A549 (cell line): ENCODE measurements around the gene ZFX. TPM values are rescaled to one million over a fixed set of nuclear protein-coding genes. Genes with fewer than 3 reads are reported as not detected.

Source experiments
- ATAC-seq, 2 experiments: fragments of 200-7000 bp in 1 of 2; fragments of >200 bp in 1 of 2; cut with Nextera tagmentation in 1 of 2; cut with Tn5 transposase in 1 of 2; 3 replicates each; pipeline versions ENCODE4 v1.8.0 to v1.9.1; 2018 to 2020; ENCODE audit warnings: mild to moderate bottlenecking in 1 of 2, moderate library complexity in 1 of 2
- CTCF ChIA-PET: fragments of 300-600 bp; sonication (Branson Sonifier 250); formaldehyde crosslinking; extraction: SDS; loops from one replicate; lab custom pipeline; 2021; ENCODE audit warnings: antibody characterized with exemption, inconsistent platforms; lab: Yijun Ruan, JAX
- POLR2A ChIA-PET: fragments of 350-600 bp; formaldehyde crosslinking; extraction: SDS; loops from one replicate; lab custom pipeline; 2021; ENCODE audit warnings: antibody characterized with exemption, inconsistent platforms; lab: Yijun Ruan, JAX
- DNase-seq, 2 experiments: peaks; one replicate each; pipeline versions ENCODE4 v3.0.0 to v3.0.0-alpha.2; 2011 to 2016; ENCODE audit warnings: low read depth in 1 of 2, low spot score in 1 of 2
- FAIRE-seq: peaks from 2 replicates; lab custom pipeline; 2011; peaks lifted over from hg19 to GRCh38; lab: Jason Lieb, UNC
- H3K27ac ChIP-seq, 2 experiments: fragments of >200 bp; sonication (Bioruptor Twin); formaldehyde crosslinking; 3 replicates each; pipeline ENCODE4 v1.5.1; 2016 to 2017
- H3K4me1 ChIP-seq: fragments of >200 bp; sonication (Bioruptor Twin); formaldehyde crosslinking; 3 replicates; pipeline ENCODE4 v1.6.1; 2016
- H3K4me2 ChIP-seq: fragments of >200 bp; sonication (Bioruptor Twin); formaldehyde crosslinking; 3 replicates; pipeline ENCODE4 v1.6.1; 2016
- H3K4me3 ChIP-seq: fragments of >200 bp; sonication (Bioruptor Twin); formaldehyde crosslinking; 3 replicates; pipeline ENCODE4 v1.5.1; 2016
- H3K9me3 ChIP-seq: fragments of >200 bp; sonication (Bioruptor Twin); formaldehyde crosslinking; 3 replicates; pipeline ENCODE4 v1.6.1; 2016
- ATOH8 ChIP-seq: fragments of 250-450 bp; sonication (Bioruptor Pico); IDR thresholded peaks from 2 replicates; pipeline ENCODE4 v1.5.0; 2020; ENCODE audit warnings: low read depth, mild to moderate bottlenecking, moderate library complexity
- BCL3 ChIP-seq: fragments of >200 bp; sonication (Bioruptor Twin); formaldehyde crosslinking; IDR thresholded peaks from 3 replicates; pipeline ENCODE4 v1.6.1; 2016
- BHLHE40 ChIP-seq: IDR thresholded peaks from 2 replicates; pipeline ENCODE4 v1.6.1; 2012; ENCODE audit warnings: low read depth, low read length, inconsistent platforms
- CBX2 ChIP-seq: fragments of 200-600 bp; sonication (generic); IDR thresholded peaks from 2 replicates; pipeline ENCODE4 v1.6.1; 2016; ENCODE audit warnings: low read depth, mild to moderate bottlenecking, borderline replicate concordance
- CHD2 ChIP-seq: fragments of 150-350 bp; IDR thresholded peaks from 2 replicates; pipeline ENCODE4 v1.6.1; 2014; ENCODE audit warnings: low read length; ENCODE audit not compliant: partially characterized antibody
- CHD4 ChIP-seq: fragments of 200-600 bp; sonication (generic); IDR thresholded peaks from 2 replicates; pipeline ENCODE4 v1.6.1; 2016; ENCODE audit warnings: antibody characterized with exemption, mild to moderate bottlenecking, borderline replicate concordance
- E2F6 ChIP-seq: IDR thresholded peaks from 2 replicates; pipeline ENCODE4 v1.6.1; 2012; ENCODE audit warnings: low read depth, borderline replicate concordance
- EHMT2 ChIP-seq: fragments of 200-600 bp; sonication (generic); IDR thresholded peaks from 2 replicates; pipeline ENCODE4 v1.6.1; 2016; ENCODE audit warnings: antibody characterized with exemption, low read depth, mild to moderate bottlenecking, moderate library complexity
- ELK1 ChIP-seq: fragments of 150-350 bp; IDR thresholded peaks from 2 replicates; pipeline ENCODE4 v1.6.1; 2014; ENCODE audit warnings: low read depth, mild to moderate bottlenecking, low read length
- EP300 ChIP-seq, 2 experiments: fragments of >200 bp; sonication (Bioruptor Twin); formaldehyde crosslinking; IDR thresholded peaks; 2 replicates in 1 of 2; 3 replicates in 1 of 2; pipeline ENCODE4 v1.6.1; 2016 to 2017
- FOSB ChIP-seq: fragments of 250-450 bp; sonication (Bioruptor Pico); IDR thresholded peaks from 2 replicates; pipeline ENCODE4 v1.5.0; 2020; ENCODE audit warnings: mild to moderate bottlenecking, moderate library complexity
- FOSL2 ChIP-seq, 2 experiments: fragments of 450-650 bp in 1 of 2; fragments of >200 bp in 1 of 2; sonication (Bioruptor Twin) in 1 of 2; formaldehyde crosslinking; IDR thresholded peaks; 2 replicates each; pipeline versions ENCODE4 v1.5.0 to v1.6.1; 2016 to 2020; ENCODE audit warnings: mild to moderate bottlenecking in 1 of 2, moderate library complexity in 1 of 2
- FOXS1 ChIP-seq: fragments of 250-450 bp; sonication (Bioruptor Pico); IDR thresholded peaks from 2 replicates; pipeline ENCODE4 v1.5.0; 2020; ENCODE audit warnings: mild to moderate bottlenecking, moderate library complexity
- HEYL ChIP-seq: fragments of 250-450 bp; sonication (Bioruptor Pico); IDR thresholded peaks from 2 replicates; pipeline ENCODE4 v1.8.0; 2021; ENCODE audit warnings: mild to moderate bottlenecking, moderate library complexity
- HOXB13 ChIP-seq: fragments of 250-450 bp; sonication (Bioruptor Pico); IDR thresholded peaks from 2 replicates; pipeline ENCODE4 v1.5.0; 2020; ENCODE audit warnings: low read depth, mild to moderate bottlenecking, moderate library complexity
- HOXB5 ChIP-seq: fragments of 250-450 bp; sonication (Bioruptor Pico); IDR thresholded peaks from 2 replicates; pipeline ENCODE4 v1.5.0; 2020; ENCODE audit warnings: mild to moderate bottlenecking, moderate library complexity
- KDM1A ChIP-seq: fragments of 200-600 bp; sonication (generic); IDR thresholded peaks from 2 replicates; pipeline ENCODE4 v1.6.1; 2016; ENCODE audit warnings: low read depth, mild to moderate bottlenecking
- KDM5A ChIP-seq: fragments of 200-600 bp; sonication (generic); IDR thresholded peaks from 2 replicates; pipeline ENCODE4 v1.6.1; 2016; ENCODE audit warnings: antibody characterized with exemption, mild to moderate bottlenecking
- MAFK ChIP-seq: fragments of 450-650 bp; IDR thresholded peaks from 2 replicates; pipeline ENCODE4 v1.6.1; 2014; ENCODE audit not compliant: partially characterized antibody
- NPAS2 ChIP-seq: fragments of 250-450 bp; sonication (Bioruptor Pico); IDR thresholded peaks from 2 replicates; pipeline ENCODE4 v1.8.0; 2022; ENCODE audit warnings: mild to moderate bottlenecking, moderate library complexity, borderline replicate concordance
- NR3C1 ChIP-seq: fragments of >200 bp; sonication (Bioruptor Twin); formaldehyde crosslinking; IDR thresholded peaks from 3 replicates; pipeline ENCODE4 v1.6.1; 2017
- PBX3 ChIP-seq: IDR thresholded peaks from 2 replicates; pipeline ENCODE4 v1.6.1; 2012
- RARB ChIP-seq: fragments of 250-450 bp; sonication (Bioruptor Pico); IDR thresholded peaks from 2 replicates; pipeline ENCODE4 v1.8.0; 2021; ENCODE audit warnings: mild to moderate bottlenecking, moderate library complexity
- RCOR1 ChIP-seq: fragments of 150-350 bp; IDR thresholded peaks from 2 replicates; pipeline ENCODE4 v1.6.1; 2014; ENCODE audit warnings: antibody characterized with exemption, low read length, low read depth
- RFX5 ChIP-seq: fragments of 450-650 bp; IDR thresholded peaks from 2 replicates; pipeline ENCODE4 v1.7.1; 2014; ENCODE audit warnings: antibody characterized with exemption, mild to moderate bottlenecking, moderate library complexity
- ZFP36 ChIP-seq: fragments of 450-650 bp; IDR thresholded peaks from 2 replicates; pipeline ENCODE4 v1.6.1; 2014; ENCODE audit warnings: borderline replicate concordance; ENCODE audit not compliant: partially characterized antibody
- WGBS: methylation state at CpG from one replicate; pipeline ENCODE4 v1.1.6; 2017; ENCODE audit errors: missing lambda C conversion rate; 5-methylcytosine and 5-hydroxymethylcytosine counted together
- polyA plus RNA-seq, 4 experiments: library from polyadenylated mRNA; depleted of rRNA in 3 of 4; stranded (reverse); fragments of >200 nt; fragmentation: RNase III in 1 of 4; extraction: RNeasy Plus Mini Kit Qiagen cat#74134 plus additional on column Dnase treatment in 1 of 4; gene quantifications; 2 replicates in 3 of 4; 3 replicates in 1 of 4; pipeline ENCODE4 v1.2.3, GENCODE V29; 2011 to 2017

ZFX gene
- polyA plus RNA-seq, 2 of the 4 experiments (the other 2 are of a cell fraction), result 18.1 to 30.1 TPM

- TF ChIP-seq CHD2, result no peak
- no peak for TF ChIP-seq NPAS2 (CRISPR knock-in tag)
- TF ChIP-seq, all 56 proteins: peak for 0
Measured at GRCh38 chrX:24158881-24159280, 9.4 kb downstream of the ZFX start (continued).

- CTCF ChIA-PET, result interaction anchor here (1.6 to 2.2 kb wide), 2 partner anchors 76 to 84 kb away, joined by 3 to 9 read pairs; no protein-coding TSS in a partner anchor
- no peak for TF ChIP-seq CHD4
- no peak for TF ChIP-seq E2F6
- TF ChIP-seq RCOR1, result no peak
- TF ChIP-seq KDM5A, result no peak
- no peak for TF ChIP-seq MAFK
- no peak overlapping the region for H3K27ac ChIP-seq
- WGBS, result 44% methylated on average over 2 of the region's 2 CpGs
- FAIRE-seq (no peak), ATAC-seq (no peak), DNase-seq (no peak)
- POLR2A ChIA-PET, result interaction anchor here (0.6 kb wide), 1 partner anchor 146 kb away, joined by 5 read pairs; no protein-coding TSS in a partner anchor
- no peak overlapping the region for H3K4me3 ChIP-seq
- H3K4me2 ChIP-seq, result peak overlapping the region; percentile 31; the same call in 1 of the 3 replicates
- H3K4me1 ChIP-seq, result peaks cover 62% of the 10 kb centered on the region
- H3K9me3 ChIP-seq, result no peaks in the 10 kb centered on the region
Measured at GRCh38 chrX:24166078-24166477, 16.5 kb downstream of the ZFX start.

GRCh38 chrX:24167719-24168472 lies 18.4 kb downstream of the ZFX start:
- CTCF ChIA-PET, result interaction anchor here (1.2 kb wide), 1 partner anchor 86 kb away, joined by 3 read pairs; no protein-coding TSS in a partner anchor
- POLR2A ChIA-PET, result no interaction called here
- peaks cover 64% of the 10 kb centered on the region for H3K4me1 ChIP-seq
- FAIRE-seq (no peak), ATAC-seq (no peak), DNase-seq (no peak)
- peak overlapping the region; percentile 34; the same call in 2 of the 3 replicates for H3K4me2 ChIP-seq
- H3K9me3 ChIP-seq, result no peaks in the 10 kb centered on the region
- TF ChIP-seq EHMT2 (no peak), RFX5 (no peak), ZFP36 (no peak), ELK1 (no peak), BCL3 (no peak), KDM1A (no peak), NR3C1 (no peak), HEYL (no peak), EP300 (IDR thresholded peaks at IDR 0.05) (no peak), HOXB13 (no peak), CBX2 (no peak)
- H3K4me3 ChIP-seq, result no peak overlapping the region
- H3K27ac ChIP-seq, result peak overlapping the region in 1 of 2 experiments; percentile 3; a peak in 1 of 6 replicates

GRCh38 chrX:24168807-24169206 lies 19.3 kb downstream of the ZFX start:
- Histone ChIP-seq H3K4me1 (peaks cover 64% of the 10 kb centered on the region), H3K4me3 (no peak overlapping the region), H3K4me2 (no peak overlapping the region), H3K27ac (no peak overlapping the region), H3K9me3 (no peaks in the 10 kb centered on the region)
- 83% methylated on average over 5 of the region's 5 CpGs for WGBS
- DNase-seq (no peak), FAIRE-seq (no peak), ATAC-seq (no peak)
- TF ChIP-seq BHLHE40 (no peak), HOXB5 (CRISPR knock-in tag) (no peak), RARB (CRISPR knock-in tag) (no peak), FOSL2 (IDR thresholded peaks at IDR 0.05) (no peak), FOSL2 (CRISPR knock-in tag; IDR thresholded peaks at IDR 0.05) (no peak), FOSB (no peak), FOXS1 (no peak), ATOH8 (CRISPR knock-in tag) (no peak), PBX3 (no peak)
- CTCF ChIA-PET, result interaction anchor here (1.2 kb wide), 1 partner anchor 87 kb away, joined by 3 read pairs; no protein-coding TSS in a partner anchor
- POLR2A ChIA-PET, result no interaction called here
